ENCODE results near the gene CHMP4A. TPM values are rescaled to one million over a fixed set of nuclear protein-coding genes. Genes with fewer than 3 reads are reported as not detected.

Gene CHMP4A
- total RNA-seq, 1 donor, result 13.8 TPM

DNA sequence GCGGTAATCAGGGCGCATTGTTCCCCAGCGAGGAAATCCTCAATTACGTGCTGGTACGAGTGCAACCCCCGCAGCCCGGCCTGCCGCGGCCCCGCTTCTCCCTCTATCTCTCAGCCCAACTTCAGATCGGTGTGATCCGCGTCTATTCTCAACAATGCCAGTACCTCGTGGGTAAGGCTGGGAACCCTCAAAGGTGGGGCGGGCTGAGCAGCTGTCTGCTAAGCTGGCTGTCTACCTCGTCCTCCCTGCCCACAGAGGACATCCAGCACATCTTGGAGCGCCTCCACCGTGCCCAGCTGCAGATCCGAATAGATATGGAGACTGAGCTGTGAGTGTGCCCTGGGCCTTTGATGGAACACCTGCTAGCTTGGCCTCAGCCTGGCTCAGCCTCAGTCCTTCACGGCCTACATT lies 40.4 kb downstream of the CHMP4A start:
- TF ChIP-seq, protein P1, sequence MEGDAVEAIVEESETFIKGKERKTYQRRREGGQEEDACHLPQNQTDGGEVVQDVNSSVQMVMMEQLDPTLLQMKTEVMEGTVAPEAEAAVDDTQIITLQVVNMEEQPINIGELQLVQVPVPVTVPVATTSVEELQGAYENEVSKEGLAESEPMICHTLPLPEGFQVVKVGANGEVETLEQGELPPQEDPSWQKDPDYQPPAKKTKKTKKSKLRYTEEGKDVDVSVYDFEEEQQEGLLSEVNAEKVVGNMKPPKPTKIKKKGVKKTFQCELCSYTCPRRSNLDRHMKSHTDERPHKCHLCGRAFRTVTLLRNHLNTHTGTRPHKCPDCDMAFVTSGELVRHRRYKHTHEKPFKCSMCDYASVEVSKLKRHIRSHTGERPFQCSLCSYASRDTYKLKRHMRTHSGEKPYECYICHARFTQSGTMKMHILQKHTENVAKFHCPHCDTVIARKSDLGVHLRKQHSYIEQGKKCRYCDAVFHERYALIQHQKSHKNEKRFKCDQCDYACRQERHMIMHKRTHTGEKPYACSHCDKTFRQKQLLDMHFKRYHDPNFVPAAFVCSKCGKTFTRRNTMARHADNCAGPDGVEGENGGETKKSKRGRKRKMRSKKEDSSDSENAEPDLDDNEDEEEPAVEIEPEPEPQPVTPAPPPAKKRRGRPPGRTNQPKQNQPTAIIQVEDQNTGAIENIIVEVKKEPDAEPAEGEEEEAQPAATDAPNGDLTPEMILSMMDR (IDR thresholded peaks at IDR 0.05; ENCODE audit: insufficient read depth, low read depth, low read length), result no peak
- H3K4me3 ChIP-seq (ENCODE audit: low read depth, low read length), result no peak overlapping the region
- no peak for DNase-seq (ENCODE audit: low read depth)

DNA sequence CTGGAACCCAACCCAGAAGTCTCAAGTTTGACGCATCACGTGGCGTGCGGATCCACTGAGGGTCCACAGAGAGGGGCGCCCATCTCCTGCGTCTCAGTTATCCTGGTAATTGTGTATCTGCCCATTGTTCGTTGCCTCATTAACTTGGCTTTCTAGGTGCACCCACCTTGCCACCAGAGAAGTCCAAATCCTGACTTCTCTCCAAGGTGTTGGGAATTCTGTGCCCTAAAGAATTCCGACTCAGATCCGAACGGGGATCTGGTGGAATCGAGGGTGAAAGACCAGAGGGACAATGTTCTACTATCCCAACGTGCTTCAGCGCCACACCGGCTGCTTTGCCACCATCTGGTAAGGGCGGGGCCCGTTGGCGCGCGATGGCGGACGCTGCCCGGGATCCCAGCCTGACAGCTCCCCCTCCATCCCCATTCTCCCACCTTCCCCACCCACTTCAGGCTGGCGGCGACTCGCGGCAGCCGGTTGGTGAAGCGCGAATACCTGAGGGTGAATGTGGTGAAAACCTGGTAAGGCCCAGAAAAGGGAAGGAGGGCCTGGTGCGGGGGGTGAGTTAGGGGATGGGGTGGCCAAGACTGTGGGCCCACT lies 40.9 kb downstream of the CHMP4A start:
- TF ChIP-seq, protein P1 (IDR thresholded peaks at IDR 0.05; ENCODE audit: insufficient read depth, low read depth, low read length), result no peak
- no peak overlapping the region for H3K4me3 ChIP-seq (ENCODE audit: low read depth, low read length)

DNA sequence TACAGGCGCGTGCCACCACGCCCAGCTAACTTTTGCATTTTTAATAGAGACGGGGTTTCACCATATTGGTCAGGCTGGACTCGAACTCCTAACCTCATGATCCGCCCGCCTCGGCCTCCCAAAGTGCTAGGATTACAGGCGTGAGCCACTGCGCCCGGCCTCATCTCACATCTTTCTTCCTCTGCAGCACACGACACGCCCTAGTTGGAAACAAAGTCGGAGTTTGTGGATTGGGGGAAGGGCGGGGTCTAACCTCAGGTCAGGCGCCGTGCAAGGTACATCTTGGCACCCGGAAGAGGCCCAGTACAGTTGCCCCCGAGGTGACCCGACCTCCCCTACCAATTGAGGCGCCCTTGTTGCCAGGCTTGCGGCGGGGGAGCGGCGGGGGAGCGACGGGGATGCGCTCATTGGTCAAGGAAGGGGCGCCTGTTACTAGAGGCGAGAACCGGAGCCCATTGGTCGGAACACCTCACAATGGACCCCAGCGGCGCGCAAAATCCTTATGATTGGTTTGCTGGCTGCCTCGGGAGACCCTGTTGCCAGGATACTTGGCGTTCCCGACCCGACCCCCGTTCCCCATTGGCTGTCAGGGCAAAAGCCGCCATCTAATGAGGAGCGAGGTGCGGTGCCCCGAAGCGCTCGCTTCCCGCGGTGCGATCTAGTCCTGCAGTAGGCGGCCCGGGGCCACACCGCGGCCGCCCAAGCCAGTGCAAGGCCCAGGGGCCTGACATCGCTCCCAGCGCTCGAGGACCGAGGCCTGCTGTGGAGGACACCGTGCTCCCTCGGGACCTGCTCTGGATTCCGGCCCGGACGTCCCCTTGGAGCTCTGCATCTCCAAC lies 41.6 kb downstream of the CHMP4A start, which contains the start of gene REC8:
TSS of gene REC8 (plus strand) at position 659 of the 839 bp plus-strand sequence. CDS start 473 bp downstream, outside the sequence.
- no peak within 1 kb of the TSS for H3K4me3 ChIP-seq (ENCODE audit: low read depth, low read length)
- DNase-seq (ENCODE audit: low read depth), result peak; percentile 53

More for the DNA sequence above, 40.9 kb downstream of the CHMP4A start:
- DNase-seq (ENCODE audit: low read depth), result no peak

DNA sequence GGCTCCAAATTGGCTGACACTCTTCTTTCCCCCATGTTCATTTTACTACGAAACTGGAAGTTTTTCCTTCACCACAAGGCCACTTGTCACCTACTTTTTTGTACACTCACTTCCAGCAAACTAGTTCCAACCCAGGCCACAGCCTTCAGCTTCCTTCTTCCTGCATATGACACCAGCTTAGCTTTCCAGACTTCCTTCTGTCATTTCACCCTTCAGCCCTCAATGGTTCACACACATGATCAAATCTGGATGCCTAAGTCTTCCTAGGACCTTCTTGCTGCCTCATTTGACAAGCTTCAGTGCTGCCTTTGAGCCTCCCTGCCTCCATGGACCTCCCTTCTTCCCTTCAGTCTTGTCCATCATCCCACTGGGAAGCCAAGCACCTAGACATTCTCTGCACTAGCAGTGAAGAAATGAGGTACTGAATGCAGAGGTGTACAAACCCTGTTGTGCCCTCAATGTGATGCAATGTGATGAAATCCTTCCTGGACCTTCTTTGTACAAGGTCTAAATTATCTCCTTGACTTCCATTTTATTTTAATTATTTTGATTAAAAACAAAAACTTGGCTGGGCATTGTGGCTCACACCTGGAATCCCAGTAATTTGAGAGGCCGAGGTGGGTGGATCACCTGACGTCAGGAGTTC lies 45.7 kb downstream of the CHMP4A start:
- no peak overlapping the region for H3K4me3 ChIP-seq (ENCODE audit: low read depth, low read length)
- no peak for DNase-seq (ENCODE audit: low read depth)
- TF ChIP-seq, protein P1 (IDR thresholded peaks at IDR 0.05; ENCODE audit: insufficient read depth, low read depth, low read length), result no peak

More for the DNA sequence above, 41.6 kb downstream of the CHMP4A start, which contains the start of gene REC8:
- TF ChIP-seq, protein P1 (IDR thresholded peaks at IDR 0.05; ENCODE audit: insufficient read depth, low read depth, low read length), result no peak

DNA sequence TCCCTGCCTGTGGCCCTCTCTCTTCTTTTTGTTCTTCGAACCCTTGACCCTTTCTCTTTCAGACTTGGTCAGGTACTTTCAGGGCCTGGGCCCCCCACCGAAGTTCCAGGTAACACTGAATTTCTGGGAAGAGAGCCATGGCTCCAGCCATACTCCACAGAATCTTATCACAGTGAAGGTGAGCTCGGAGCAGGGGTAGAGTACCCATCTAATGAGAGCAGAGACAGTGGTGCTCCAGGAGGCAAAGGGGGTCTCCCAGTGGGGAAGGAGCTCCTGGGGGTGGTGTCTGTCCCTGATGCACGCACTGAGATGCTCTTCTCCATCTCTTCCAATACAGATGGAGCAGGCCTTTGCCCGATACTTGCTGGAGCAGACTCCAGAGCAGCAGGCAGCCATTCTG lies 47.5 kb downstream of the CHMP4A start:
- TF ChIP-seq, protein P1 (IDR thresholded peaks at IDR 0.05; ENCODE audit: insufficient read depth, low read depth, low read length), result no peak
- DNase-seq (ENCODE audit: low read depth), result no peak
- no peak overlapping the region for H3K4me3 ChIP-seq (ENCODE audit: low read depth, low read length)

DNA sequence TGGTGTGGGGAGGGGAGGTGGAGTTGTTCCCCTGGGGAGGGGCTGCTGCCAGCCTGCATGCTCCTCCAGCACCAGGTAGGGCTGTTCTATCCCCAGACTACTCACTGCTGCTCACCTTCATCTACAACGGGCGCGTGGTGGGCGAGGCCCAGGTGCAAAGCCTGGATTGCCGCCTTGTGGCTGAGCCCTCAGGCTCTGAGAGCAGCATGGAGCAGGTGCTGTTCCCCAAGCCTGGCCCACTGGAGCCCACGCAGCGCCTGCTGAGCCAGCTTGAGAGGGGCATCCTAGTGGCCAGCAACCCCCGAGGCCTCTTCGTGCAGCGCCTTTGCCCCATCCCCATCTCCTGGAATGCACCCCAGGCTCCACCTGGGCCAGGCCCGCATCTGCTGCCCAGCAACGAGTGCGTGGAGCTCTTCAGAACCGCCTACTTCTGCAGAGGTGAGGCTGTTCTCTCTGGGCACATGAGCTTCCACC lies 48.7 kb downstream of the CHMP4A start:
- TF ChIP-seq, protein P1 (IDR thresholded peaks at IDR 0.05; ENCODE audit: insufficient read depth, low read depth, low read length), result no peak
- H3K4me3 ChIP-seq (ENCODE audit: low read depth, low read length), result no peak overlapping the region
- no peak for DNase-seq (ENCODE audit: low read depth)
